Activated CD4-positive, CD25-positive, alpha-beta regulatory T cell (primary cell): ENCODE results near the gene NUP62.

Source experiments
- DNase-seq, 4 experiments: peaks; one replicate each; lab custom pipeline; 2025; lab: John Stamatoyannopoulos, UW

NUP62 gene

DNA sequence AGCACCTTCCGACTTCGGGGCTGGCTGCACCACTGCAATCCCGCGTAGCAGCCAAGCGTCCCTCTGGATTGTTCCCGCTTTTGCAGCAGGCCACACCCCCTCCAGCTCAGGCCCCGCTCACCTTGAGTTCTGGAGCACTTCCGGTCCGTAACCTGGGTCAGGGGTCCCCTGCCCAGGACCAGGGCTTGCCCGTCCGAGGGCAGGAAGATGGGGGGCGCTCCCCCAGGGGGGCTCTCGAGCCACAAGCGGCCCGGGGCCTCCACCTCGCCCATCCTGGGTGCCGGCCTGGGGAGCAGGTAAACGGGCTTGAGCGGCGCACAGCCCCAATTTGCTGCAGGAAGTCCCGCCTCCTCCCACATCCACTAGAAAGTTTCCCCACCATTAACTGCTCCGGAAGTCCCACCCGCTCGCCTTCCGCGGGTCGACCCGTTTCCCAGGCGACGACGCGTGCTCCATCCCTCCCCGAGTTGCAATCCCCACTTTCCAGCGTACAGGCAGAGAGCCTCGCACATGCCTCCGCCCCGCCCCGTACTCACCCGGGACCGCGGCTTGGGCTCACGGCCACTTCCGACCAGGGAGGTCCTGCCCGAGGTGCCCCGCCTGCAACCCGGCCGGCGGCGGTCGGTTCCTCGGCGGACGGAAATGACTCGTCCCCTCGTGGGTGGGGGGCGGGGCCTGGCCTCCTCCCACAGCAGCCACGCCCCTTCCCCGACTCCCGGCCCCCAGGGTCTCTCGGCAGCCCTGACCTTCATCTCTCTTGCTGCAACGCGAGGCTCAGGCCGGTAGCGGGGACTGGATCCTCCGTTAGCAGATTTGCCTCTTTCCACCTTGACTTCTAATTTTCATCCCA lies 62.1 kb downstream of the NUP62 start, which contains the start of gene PNKP:
PNKP (minus strand) TSS at position 644 of the 850 bp plus-strand sequence; CDS start at position 272, 372 bp downstream.
- DNase-seq, result peak; percentile 81 to 87 (median 84)

DNA sequence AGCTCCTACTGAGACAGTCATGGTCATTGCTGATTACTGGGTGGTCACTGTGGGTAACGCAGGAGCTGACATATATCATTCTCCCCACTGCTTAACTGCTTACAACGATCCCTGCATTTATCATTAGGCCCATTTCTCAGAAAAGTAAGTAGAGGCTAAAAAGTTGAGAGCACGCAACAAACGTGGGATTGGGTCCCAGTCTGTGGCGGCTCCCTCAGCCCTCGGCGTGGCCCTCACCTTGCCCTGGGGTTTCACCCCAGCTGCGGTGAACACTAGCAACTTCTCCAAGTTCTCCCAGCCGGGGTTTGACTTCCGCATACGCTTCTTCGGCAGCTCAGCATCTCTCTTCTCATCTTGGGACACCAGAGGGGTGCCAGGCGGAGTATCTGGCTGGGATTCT lies 64.4 kb downstream of the NUP62 start:
- DNase-seq, result no peak

DNA sequence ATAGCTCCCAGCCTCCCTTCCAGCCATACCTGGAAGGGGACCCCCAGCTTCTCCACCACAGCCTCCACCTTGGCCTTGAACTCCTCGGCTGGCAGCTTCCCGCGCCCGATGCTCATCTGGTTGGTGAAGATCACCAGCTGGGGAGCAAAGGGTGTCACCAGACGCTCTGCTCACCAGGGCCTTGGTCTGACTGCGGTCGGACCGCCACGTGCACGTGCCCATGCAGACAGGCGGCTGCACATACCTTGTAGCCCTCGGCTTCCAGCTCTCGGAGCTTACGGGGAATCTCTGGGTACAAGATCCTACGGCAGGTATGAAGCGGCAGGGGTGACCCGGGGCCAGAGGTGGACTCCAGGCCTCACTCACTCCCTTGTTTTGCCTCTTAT lies 65.4 kb downstream of the NUP62 start:
- no peak for DNase-seq

DNA sequence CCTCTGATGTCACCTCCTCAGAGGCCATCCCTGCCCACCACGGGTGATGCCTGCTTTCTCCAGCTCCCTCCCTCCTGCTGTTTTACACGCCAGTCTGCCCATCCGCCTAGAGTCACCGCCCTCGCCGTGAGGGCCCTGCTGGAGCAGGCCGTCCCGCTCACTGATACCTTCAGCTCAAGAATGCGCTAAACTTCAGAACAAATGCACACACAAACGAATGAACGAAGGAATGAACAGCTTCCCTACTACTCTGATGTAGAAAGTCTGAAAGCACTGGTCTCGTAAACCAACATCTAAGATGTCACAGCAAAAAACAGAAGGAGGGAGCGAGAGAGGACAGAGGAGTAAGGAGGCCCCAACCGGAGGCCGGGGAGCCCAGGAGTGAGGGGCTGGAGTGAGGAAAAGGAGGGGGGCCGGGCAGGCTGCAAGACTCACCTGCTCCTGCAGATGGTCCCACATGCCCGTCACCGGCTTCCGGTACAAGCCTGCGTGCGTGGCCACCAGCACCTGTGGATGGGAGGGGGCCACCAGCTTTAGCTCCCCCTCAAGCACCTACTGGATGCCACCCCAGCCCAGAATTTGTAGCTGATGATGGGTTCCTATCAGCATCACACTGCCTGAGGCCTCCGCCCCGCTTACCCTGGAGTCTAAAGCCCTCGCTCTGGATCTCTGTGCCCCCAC lies 65.9 kb downstream of the NUP62 start:
- DNase-seq, result no peak

DNA sequence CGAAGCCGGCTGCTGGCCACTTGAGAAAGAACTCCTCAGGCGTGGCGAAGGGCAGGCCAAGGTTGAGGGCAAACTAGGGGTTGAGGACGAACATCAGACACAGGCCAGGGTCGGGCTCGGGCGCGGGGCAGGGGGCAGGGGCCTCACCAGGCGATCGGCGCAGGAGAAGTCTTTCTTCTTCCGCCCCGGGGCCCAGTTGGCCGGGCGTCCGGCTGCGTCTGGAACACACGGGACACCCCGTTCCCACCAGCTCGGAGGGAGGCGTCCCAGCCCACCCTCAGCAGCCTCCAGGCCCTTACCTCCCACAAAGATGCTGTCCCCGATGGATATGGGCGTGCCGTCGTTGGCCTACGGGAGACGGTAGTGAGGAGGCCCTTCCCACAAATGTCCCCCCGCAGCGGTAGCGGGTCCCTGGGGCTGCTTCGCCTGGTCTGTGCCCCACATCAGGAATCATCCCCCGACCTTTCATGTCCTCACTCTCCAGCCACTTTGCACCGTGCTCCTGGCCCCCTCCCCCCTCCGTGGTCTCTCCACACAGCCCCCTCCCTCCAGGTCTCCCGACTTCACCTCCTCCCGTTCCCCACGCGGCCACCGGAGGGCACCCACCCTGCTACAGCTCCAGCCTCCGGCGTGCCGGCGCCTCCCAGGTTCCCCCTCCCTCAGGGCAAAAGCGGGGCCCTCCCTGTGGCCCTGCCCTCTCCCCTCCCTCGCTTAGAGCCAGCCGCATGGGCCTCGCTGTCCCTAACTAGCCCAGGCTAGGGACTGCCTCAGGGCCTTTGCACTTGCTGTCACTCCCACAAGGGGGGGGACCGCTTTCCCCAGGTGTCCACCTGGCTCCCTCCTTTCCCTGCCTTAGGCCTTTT lies 66.7 kb downstream of the NUP62 start:
- no peak for DNase-seq

DNA sequence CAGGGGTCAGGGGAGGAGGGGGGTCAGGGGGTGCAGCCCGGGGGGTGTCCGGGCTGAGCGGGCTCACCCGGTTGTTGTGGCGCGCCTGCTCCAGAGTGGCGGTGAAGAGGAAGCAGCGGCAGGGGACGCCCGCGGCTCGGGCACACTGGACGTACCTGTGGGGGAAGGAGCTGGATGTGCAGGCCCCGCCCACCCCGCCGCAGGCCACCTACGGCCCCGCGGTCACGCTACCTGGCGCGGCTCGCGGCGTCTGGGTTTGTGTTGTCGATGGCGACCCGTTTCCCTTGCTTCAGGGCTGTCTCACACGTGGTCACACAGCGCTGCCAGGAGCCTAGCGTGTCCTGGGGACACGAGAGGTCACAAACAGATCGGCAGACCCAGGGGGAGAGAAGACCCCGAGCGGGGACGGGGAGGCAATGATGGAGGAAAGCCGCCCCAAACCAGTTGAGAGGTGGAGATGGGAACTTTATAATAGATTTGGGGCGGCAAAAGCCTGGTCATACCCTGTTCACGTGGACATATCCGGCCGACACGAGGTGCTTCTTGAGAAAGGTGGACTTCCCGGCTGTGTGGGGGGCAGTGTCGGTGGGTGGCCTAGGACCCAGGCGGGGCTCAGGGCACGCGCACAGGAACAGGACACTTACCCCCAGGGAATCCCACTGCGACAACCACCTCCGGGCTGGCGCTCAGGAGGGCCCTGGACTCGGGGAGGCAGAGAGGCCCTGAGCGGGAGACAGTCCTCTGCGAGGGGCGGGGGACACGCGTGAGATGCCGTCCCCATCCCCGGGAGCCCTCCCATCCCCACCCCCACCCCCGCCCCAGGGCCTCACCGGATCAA lies 67.5 kb downstream of the NUP62 start:
- DNase-seq, result no peak

DNA sequence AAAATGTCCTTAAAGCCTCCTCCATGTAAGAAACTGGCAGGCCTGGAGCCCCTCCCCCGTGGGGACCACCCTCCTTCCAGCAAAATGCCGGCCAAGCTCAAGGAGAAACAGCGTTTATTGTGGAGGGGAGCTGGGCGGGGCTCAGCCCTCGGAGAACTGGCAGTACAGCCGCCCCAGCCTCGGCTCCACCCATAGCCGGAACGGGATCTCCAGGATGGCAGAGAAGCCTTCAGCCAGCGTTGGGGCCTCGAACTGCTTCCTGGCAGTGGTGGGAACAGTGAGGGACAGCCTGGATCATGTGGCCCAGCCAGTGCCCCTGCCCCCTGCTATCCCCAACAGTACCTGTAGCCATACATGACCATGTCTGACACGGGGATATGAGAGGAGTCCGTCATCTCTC lies 68.2 kb downstream of the NUP62 start:
- DNase-seq, result no peak

DNA sequence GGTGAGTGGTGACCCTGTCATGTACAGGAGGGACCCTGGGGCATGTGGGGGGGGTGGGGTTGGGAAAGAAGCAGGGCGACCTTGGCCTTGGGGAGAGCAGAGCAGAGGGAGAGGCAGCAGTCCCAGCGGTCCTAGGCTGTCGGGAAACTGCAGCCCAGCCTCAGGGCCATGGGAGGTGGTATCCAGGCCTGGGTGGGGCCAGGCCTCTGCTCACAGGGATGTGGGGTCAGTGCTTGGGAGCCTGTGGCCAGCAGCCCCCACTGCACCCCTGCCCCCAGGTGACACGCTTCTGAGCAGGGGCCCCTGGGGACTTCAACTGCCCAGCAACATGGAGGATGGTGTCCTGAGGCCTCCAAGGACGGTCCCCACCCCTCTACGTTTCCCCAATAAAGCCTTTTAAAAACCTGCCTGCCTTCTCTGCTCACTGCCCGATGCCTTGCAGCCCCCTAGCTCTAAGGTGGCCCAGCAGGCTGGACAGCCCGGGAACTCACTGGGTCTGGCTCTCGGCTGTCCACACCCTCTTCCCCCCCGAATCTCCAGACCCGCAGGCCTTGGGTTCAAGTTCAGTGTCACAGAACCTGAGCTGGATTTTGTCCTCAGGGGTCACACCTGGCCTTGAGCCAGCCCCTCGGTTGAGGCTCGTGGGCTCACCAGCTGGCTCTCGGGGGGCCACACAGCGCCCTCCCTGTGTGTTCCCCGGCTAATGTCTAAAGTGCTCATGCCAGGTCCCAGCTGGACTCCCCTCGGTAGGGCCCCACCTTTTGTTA lies 68.8 kb downstream of the NUP62 start:
- DNase-seq, result no peak

DNA sequence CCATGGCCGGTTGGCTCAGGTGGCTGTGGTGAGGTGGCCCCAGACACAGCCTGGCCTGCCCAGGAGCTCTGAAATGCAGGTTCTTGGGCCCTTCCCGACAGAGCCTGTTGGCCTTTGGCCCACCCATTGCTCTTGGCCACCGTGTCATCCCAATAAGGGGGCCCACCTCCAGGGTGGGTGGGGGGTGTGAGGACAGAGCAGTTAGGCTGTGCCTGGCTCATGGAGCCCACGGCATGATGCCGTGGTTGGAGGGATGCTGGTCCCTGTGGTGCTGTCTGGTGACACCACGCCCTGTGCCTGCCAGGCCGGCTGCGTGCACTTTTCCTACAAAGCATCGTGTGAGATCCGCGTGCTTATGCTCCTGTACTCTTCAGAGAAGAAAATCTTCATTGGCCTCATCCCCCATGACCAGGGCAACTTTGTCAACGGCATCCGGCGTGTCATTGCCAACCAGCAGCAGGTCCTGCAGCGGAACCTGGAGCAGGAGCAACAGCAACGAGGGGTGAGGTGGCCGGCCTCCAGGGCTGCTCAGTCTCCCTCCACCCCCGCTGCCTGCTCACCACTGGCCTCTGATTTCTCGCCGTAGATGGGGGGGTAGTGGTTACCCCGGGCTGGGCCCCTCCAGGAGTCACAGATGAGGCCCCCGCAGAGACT lies 69.5 kb downstream of the NUP62 start:
- DNase-seq, result no peak

DNA sequence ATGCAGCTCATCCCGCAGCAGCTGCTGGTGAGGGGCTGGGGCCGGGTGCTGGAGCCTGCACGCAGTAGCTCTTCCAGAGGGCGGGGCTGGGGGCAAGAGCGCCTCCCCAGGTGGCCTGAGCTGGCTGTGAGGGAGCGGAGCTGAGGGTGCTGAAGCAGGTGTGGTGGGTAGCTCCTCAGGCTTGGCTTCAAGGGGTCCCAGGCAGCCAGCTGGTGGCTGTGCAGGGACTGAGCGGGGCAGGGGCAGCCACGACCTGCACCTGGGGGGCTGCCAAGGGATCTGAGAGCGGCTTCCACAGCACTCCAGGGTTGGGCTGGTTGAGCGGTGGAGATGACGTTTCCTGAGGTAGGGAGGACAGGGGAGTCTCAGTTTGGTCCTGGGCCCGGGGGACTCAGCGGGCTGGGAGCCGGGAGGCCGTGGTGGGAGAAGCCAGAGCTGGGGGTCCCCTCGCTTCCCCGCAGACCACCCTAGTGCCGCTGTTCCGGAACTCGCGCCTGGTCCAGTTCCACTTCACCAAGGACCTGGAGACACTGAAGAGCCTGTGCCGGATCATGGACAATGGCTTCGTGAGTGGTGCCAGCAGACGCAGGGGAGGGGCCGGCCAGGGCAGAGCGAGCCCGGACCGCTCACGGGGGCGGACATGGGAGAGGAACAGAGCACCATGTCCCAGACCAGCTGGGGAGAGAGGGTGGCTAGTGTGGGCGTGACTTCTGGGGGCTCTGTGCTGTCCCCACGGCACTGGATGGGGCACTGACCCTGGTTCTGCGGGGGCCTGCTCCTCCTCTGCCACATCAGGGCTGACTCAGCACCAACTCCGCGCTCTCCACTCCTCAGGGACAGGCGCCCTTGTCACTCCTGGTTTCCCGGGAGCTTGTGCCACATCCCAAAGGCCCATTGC lies 71.0 kb downstream of the NUP62 start:
- DNase-seq, result no peak

DNA sequence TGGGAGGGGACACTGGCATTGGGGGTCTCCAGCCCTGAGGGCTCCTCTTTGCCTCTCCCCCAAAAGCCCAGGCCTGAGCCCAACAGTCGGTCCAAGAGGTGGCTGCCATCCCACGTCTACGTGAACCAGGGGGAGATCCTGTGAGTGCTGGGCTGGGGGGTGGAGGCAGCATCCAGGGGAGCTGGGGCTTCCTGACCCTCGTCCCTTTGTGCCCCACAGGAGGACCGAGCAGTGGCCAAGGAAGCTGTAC lies 71.5 kb downstream of the NUP62 start:
- DNase-seq, result no peak

DNA sequence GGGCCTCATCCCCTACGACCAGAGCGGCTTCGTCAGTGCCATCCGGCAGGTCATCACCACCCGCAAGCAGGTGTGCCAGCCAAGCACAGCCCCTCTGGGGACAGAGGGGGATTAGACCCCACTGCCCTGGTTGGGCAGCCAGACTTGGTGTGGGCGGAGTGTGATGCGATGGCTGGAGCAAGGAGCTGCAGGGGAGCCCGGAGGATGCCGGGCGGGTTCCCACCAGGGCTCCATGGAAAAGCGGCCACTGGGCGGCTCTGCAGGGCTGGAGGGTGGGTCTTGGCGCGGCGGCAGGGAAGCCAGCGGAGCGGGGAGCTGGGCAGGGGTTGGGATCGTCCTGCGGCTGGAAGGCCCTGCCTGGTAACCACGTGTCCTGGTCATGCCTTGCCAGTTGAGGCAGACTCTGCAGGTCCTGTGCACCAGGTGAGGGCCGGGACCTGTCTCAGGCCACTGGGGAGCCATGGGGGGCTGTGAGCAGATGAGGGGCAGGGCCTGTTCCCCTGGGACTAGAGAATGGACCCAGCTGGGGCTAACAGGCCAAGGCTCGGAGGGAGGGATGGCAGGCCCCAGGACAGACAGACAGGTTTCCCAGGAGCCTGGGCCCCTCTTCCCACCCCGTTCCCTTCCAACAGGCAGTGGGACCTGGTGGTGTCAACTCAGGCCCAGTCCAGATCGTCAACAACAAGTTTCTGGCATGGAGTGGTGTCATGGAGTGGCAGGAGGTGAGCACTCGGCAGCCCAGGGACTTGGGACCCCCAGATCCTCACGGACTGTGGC lies 72.1 kb downstream of the NUP62 start:
- no peak for DNase-seq
